Measurements from ENCODE around the gene MRPL21. TPM values are rescaled to one million over a fixed set of nuclear protein-coding genes. Genes with fewer than 3 reads are reported as not detected.

Gene MRPL21
- total RNA-seq, 2 experiments from 2014 or later, result 48.3 to 68.3 TPM

GRCh38 chr11:68844376-68844775, 59.3 kb downstream of the MRPL21 start:
- BruUV-seq (replicated peaks), result no TSS peak
- intact Hi-C loops (cut with micrococcal nuclease; ENCODE audit: unreplicated experiment), result loop anchor here (5.0 kb wide), 1 partner anchor 92 kb away; the partner anchor contains the start of gene TESMIN
- Histone ChIP-seq H2AFZ (ENCODE audit: low read length) (peak overlapping the region; percentile 34; the same call in 1 of the 2 replicates), H4K20me1 (ENCODE audit: insufficient read depth, low read length) (no peaks in the 10 kb centered on the region), H3K36me3 (ENCODE audit: insufficient read depth, low read length) (no peaks in the 10 kb centered on the region), H3K4me2 (ENCODE audit: low read length) (peak overlapping the region; percentile 85), H3K79me2 (ENCODE audit: insufficient read depth, low read depth, low read length) (no peaks in the 10 kb centered on the region), H3K4me1 (ENCODE audit: insufficient read depth, low read length, poor library complexity, severe bottlenecking) (peaks cover 25% of the 10 kb centered on the region), H3K9me3 (ENCODE audit: low read length) (no peaks in the 10 kb centered on the region), H3K27ac (ENCODE audit: low read depth, low read length, poor library complexity, severe bottlenecking) (no peak overlapping the region), H3K4me3 (ENCODE audit: low read depth, low read length, poor library complexity, severe bottlenecking) (no peak overlapping the region), H3K9me2 (ENCODE audit: insufficient read depth, low read length) (no peaks in the 10 kb centered on the region)
- DNase-seq (ENCODE audit: low spot score), result no peak
- ChIA-PET POLR2A (interaction anchor here (0.5 kb wide), 1 partner anchor 44 kb away, joined by 3 read pairs; no protein-coding TSS in a partner anchor), CTCF (ENCODE audit: unreplicated experiment) (no interaction called here)
- TF ChIP-seq CTCF (conservative IDR thresholded peaks at IDR 0.05; ENCODE audit: low read length), result no peak
- TF ChIP-seq EZH2phosphoT487 (IDR thresholded peaks at IDR 0.05; ENCODE audit: borderline replicate concordance, low read depth, low read length), result no peak

- Histone ChIP-seq H3K9me2 (ENCODE audit: insufficient read depth, low read length) (no peaks in the 10 kb centered on the region), H2AFZ (ENCODE audit: low read length) (peak overlapping the region; percentile 34; the same call in 1 of the 2 replicates), H3K79me2 (ENCODE audit: insufficient read depth, low read depth, low read length) (no peaks in the 10 kb centered on the region), H3K4me2 (ENCODE audit: low read length) (peak overlapping the region; percentile 85), H3K4me1 (ENCODE audit: insufficient read depth, low read length, poor library complexity, severe bottlenecking) (peaks cover 26% of the 10 kb centered on the region), H3K9me3 (ENCODE audit: low read length) (no peaks in the 10 kb centered on the region), H3K36me3 (ENCODE audit: insufficient read depth, low read length) (no peaks in the 10 kb centered on the region), H3K4me3 (ENCODE audit: low read depth, low read length, poor library complexity, severe bottlenecking) (no peak overlapping the region), H4K20me1 (ENCODE audit: insufficient read depth, low read length) (no peaks in the 10 kb centered on the region), H3K27ac (ENCODE audit: low read depth, low read length, poor library complexity, severe bottlenecking) (no peak overlapping the region)
- ChIA-PET POLR2A (no interaction called here), CTCF (ENCODE audit: unreplicated experiment) (no interaction called here)
- intact Hi-C loops (cut with micrococcal nuclease; ENCODE audit: unreplicated experiment), result loop anchor here (5.0 kb wide), 1 partner anchor 92 kb away; the partner anchor contains the start of gene TESMIN
- peak; percentile 70 for DNase-seq (ENCODE audit: low spot score)
- no TSS peak for BruUV-seq (replicated peaks)
- TF ChIP-seq EZH2phosphoT487 (IDR thresholded peaks at IDR 0.05; ENCODE audit: borderline replicate concordance, low read depth, low read length) (no peak), CTCF (conservative IDR thresholded peaks at IDR 0.05; ENCODE audit: low read length) (peak; percentile 72)
These were observed 59.8 kb downstream of the MRPL21 start for GRCh38 chr11:68843703-68844312.

- H3K27ac ChIP-seq (ENCODE audit: low read depth, low read length, poor library complexity, severe bottlenecking), result no peak overlapping the region
- no TSS peak for BruUV-seq (replicated peaks)
- no peak for DNase-seq (ENCODE audit: low spot score)
- no peaks in the 10 kb centered on the region for H3K9me3 ChIP-seq (ENCODE audit: low read length)
- peak overlapping the region; percentile 34; the same call in 1 of the 2 replicates for H2AFZ ChIP-seq (ENCODE audit: low read length)
- peaks cover 33% of the 10 kb centered on the region for H3K4me1 ChIP-seq (ENCODE audit: insufficient read depth, low read length, poor library complexity, severe bottlenecking)
- CTCF ChIA-PET (ENCODE audit: unreplicated experiment), result no interaction called here
- H4K20me1 ChIP-seq (ENCODE audit: insufficient read depth, low read length), result no peaks in the 10 kb centered on the region
- POLR2A ChIA-PET, result interaction anchor here (0.6 kb wide), 1 partner anchor 81 kb away, joined by 3 read pairs; no protein-coding TSS in a partner anchor
- H3K79me2 ChIP-seq (ENCODE audit: insufficient read depth, low read depth, low read length), result no peaks in the 10 kb centered on the region
- no peak overlapping the region for H3K4me3 ChIP-seq (ENCODE audit: low read depth, low read length, poor library complexity, severe bottlenecking)
- intact Hi-C loops (cut with micrococcal nuclease; ENCODE audit: unreplicated experiment), result loop anchor here (5.0 kb wide), 1 partner anchor 91 kb away; the partner anchor contains the start of gene TESMIN
- H3K36me3 ChIP-seq (ENCODE audit: insufficient read depth, low read length), result no peaks in the 10 kb centered on the region
- TF ChIP-seq EZH2phosphoT487 (IDR thresholded peaks at IDR 0.05; ENCODE audit: borderline replicate concordance, low read depth, low read length), result no peak
- no peak for TF ChIP-seq CTCF (conservative IDR thresholded peaks at IDR 0.05; ENCODE audit: low read length)
- H3K9me2 ChIP-seq (ENCODE audit: insufficient read depth, low read length), result no peaks in the 10 kb centered on the region
- H3K4me2 ChIP-seq (ENCODE audit: low read length), result peak overlapping the region; percentile 85
These were observed 60.5 kb downstream of the MRPL21 start for GRCh38 chr11:68843052-68843561.
